ENCODE measurements around the gene NUP205. TPM values are rescaled to one million over a fixed set of nuclear protein-coding genes. Genes with fewer than 3 reads are reported as not detected.

Gene NUP205
- total RNA-seq, 1 donor from 2014 or later = 33.6 TPM

DNA sequence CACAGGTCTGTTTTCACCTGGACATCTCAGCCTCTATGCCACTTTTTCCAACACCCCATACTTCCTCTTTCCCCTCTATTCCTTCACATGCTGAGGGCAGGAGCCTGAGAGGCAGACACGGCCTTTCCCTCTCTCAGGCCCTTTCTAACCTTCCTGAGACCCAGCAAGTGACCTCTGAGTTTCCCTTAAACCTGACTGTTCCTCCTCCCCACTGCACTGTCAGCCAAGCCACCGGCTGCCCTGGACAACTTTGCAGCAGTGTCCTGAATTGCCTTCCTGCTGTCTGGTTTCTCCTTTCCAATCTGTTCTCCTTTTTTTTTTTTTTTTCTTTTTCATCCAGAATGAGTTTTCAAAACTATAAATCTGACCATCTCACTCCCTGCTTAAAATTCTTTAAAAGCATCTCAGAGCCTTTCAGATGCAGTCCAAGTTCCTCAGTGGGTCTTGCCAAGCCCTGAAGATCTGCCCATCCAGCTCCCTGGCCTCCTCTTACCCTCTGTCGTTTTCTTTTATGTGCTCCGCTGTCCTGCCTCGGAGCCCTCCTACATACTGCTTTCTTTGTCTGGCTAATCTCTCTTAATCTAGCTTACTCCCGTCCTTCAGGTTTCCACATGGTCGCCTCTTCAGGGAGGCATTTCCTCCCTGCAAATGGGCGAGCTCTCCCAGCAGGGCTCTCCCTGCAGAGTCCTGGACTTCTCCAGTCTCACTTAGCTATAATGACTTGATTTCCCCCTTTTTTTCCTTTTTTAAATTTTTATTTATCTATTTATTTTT is 139.7 kb downstream of the NUP205 start:
- no peaks in the 10 kb centered on the region for H3K4me1 ChIP-seq
- no peak overlapping the region for H3K27ac ChIP-seq
- H3K4me3 ChIP-seq = no peak overlapping the region
- peaks cover 10 to 18% of the 10 kb centered on the region in 2 donors for H3K36me3 ChIP-seq
- intact Hi-C loops (cut with DNase I) = no loop called here
- TF ChIP-seq, protein P1, sequence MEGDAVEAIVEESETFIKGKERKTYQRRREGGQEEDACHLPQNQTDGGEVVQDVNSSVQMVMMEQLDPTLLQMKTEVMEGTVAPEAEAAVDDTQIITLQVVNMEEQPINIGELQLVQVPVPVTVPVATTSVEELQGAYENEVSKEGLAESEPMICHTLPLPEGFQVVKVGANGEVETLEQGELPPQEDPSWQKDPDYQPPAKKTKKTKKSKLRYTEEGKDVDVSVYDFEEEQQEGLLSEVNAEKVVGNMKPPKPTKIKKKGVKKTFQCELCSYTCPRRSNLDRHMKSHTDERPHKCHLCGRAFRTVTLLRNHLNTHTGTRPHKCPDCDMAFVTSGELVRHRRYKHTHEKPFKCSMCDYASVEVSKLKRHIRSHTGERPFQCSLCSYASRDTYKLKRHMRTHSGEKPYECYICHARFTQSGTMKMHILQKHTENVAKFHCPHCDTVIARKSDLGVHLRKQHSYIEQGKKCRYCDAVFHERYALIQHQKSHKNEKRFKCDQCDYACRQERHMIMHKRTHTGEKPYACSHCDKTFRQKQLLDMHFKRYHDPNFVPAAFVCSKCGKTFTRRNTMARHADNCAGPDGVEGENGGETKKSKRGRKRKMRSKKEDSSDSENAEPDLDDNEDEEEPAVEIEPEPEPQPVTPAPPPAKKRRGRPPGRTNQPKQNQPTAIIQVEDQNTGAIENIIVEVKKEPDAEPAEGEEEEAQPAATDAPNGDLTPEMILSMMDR (IDR thresholded peaks at IDR 0.05) = no peak
- no peaks in the 10 kb centered on the region for H3K27me3 ChIP-seq
- no peak for DNase-seq (ENCODE audit: low spot score in 2 of 2)
- H3K9me3 ChIP-seq = no peaks in the 10 kb centered on the region

Other genes with a start within 250 kb of the NUP205 start
- 14.8 TPM for gene CNOT4, start 47.8 kb upstream of the NUP205 start, total RNA-seq
- gene STMP1, start 104.6 kb downstream of the NUP205 start, total RNA-seq = 10.1 TPM
- gene SLC13A4, start 170.3 kb downstream of the NUP205 start, total RNA-seq = 0.21 TPM
- 121 TPM for gene FAM180A, start 190.9 kb downstream of the NUP205 start, total RNA-seq